NCI-H82 treated with DMSO at 0.1 percent for 48 hours (cell line): Measurements from ENCODE around the gene CTNNA1.
"Not testable (repeated sequence)": the region's sequence is repeated elsewhere in the genome, so short reads cannot be mapped to it uniquely, and the experiment has no call there.

ENCODE experiments used
- DNase-seq: peaks from one replicate; lab custom pipeline; 2025; ENCODE audit not compliant: unreplicated experiment; lab: John Stamatoyannopoulos, UW

The CTNNA1 gene, protein sequence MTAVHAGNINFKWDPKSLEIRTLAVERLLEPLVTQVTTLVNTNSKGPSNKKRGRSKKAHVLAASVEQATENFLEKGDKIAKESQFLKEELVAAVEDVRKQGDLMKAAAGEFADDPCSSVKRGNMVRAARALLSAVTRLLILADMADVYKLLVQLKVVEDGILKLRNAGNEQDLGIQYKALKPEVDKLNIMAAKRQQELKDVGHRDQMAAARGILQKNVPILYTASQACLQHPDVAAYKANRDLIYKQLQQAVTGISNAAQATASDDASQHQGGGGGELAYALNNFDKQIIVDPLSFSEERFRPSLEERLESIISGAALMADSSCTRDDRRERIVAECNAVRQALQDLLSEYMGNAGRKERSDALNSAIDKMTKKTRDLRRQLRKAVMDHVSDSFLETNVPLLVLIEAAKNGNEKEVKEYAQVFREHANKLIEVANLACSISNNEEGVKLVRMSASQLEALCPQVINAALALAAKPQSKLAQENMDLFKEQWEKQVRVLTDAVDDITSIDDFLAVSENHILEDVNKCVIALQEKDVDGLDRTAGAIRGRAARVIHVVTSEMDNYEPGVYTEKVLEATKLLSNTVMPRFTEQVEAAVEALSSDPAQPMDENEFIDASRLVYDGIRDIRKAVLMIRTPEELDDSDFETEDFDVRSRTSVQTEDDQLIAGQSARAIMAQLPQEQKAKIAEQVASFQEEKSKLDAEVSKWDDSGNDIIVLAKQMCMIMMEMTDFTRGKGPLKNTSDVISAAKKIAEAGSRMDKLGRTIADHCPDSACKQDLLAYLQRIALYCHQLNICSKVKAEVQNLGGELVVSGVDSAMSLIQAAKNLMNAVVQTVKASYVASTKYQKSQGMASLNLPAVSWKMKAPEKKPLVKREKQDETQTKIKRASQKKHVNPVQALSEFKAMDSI

DNA sequence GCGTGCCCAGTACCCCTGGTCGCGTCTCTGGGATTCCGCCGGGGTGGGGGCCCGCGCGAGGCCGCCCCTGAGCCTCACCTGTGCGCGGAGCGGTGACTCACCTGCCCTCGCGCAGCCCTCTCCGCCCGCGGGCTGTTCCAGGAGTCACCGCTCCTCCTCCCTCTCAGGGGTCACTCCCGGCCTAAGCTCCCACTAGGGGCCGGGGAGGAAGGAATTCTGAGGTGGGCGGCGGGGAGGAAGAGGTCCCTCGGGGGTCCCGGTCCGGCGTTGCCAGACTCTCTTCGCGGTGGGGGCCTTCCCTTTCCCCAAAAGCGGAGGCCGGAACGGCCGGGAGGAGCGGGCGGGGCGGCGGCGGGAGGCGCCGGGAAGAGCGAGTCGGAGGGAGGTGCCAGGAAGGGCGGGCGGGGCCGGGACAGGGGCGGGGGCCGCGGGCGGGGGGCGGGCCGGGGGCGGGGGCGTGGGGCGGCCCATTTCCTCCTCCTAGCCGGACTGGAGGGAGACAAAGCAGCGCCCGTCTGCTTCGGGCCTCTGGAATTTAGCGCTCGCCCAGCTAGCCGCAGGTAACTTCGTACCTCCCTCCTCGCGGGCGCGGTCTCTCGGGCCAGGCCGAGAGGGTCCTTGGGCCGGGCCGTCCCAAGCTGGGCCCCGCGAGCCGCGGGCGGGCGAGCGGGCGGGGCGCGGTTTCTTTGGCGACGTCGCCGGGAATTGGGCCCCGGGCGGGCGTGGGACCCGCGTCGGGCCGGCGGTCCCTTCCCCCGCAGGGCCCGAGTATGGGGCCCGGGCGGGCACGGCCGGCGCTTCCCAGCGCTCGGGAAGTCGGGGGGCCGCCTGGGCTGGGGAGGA, at the start of gene CTNNA1:
TSS of gene CTNNA1 (plus strand) at position 475 of the 843 bp plus-strand sequence. CDS start 28,500 bp downstream, outside the sequence.
- no peak for DNase-seq

DNA sequence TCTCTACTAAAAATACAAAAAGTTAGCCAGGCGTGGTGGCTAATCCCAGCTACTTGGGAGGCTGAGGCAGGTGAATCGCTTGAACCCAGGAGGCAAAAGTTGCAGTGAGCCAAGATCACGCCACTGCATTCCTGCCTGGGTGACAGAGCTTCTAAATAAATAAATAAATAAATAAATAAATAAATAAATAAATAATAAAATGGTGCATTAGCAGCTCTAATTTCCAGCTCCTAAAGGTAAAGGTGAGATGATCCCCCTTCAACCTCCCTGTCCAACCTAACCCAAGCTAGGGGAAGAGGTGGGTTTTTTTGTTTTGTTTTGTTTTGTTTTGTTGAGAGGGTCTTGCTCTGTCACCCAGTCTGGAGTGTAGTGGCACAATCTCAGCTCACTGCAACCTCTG, 49.4 kb upstream of the CTNNA1 start:
- DNase-seq: not testable (repeated sequence)

DNA sequence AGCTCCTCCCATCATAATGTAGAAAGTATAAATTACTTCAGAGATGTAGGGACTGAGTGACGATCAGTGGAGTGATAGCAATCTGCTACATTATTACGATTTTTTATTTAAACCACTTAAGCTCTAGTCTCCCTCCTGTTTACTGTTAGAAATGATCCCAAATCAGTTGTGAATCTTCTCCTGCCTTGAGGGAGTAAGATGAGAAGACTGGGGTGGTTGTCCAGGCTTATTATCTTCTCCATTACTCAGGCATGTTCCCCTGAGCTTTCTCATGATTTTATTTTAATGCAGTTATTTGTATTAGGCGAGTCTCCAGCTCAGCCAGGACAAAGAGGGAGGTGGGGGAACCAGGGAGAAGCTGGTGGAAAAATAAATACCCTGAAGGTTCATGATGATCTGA, 48.2 kb upstream of the CTNNA1 start:
- DNase-seq: no peak

DNA sequence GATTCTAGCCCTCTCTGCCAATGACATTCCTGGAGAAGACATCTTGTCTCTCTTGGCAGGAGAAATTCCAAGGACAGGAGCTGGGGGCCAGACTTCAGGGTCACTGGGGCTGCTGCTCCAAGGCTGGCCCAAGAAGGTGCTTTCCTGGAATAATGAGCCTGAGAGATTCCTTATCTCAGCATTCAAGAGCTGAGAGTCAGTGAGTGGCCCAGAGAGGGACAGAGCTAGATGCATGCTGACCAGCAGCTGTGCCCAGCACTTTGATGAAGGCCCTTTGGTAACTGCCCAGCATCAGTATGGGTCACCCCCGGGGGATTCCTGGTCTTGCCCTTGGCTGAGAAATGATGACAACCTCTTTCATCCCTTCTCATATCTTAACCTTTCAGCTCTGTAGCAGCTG, 47.7 kb upstream of the CTNNA1 start:
- DNase-seq: no peak

DNA sequence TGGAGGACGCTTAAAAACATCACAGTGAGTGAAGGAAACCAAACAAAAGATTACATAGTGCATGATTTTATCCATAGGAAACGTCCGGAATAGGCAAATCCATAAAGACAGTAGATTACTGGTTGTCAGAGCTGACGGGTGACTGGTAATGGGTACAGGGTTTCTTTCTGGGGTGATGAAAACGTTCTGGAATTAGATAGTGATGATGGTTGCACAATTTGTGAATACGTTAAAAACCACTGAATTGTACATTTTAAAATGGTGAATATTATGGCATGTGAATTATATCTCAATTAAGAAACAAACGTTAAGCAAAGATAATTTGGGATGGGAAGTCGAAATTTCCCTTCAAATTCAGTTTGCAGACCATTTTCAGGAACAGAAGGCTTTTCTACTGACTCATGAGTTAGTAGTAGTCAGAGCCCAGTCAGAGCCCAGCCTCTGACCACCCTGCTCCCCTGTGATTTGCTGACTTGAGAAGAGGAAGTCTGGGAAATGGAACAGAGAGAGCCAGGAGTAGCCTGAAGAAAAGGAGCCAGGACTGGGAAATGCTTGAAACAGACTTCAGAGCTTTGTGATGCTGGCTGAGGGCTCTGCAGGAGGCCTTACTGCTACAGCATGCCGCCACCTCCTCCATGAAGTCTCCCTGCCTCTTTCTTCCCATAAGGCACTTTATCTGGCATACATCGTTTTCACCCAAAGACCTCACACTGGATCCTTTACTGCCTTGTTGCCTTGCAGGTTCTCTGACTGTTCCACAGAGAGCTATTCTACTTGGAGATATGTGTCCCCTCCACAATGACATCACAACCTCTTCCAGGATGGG, 46.4 kb upstream of the CTNNA1 start:
- no peak for DNase-seq

DNA sequence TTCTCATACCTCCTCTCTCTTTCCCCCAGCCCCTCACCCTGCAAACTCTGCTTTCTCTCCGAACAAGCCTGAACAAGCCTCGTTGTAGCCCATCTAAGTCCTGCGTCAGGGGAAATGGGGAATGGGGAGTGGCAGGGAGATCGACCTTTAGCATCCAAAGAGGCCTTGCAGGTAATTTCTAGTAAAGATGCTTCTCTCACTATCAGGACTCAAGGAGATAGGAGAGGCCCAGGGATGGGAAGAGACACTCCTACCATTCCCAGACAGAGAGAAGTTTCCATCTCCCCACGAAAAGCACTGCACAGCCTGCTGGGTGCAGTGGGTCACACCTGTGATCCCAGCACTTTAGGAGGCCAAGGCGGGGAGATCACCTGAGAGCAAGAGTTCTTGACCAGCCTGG, 44.4 kb upstream of the CTNNA1 start:
- no peak for DNase-seq

DNA sequence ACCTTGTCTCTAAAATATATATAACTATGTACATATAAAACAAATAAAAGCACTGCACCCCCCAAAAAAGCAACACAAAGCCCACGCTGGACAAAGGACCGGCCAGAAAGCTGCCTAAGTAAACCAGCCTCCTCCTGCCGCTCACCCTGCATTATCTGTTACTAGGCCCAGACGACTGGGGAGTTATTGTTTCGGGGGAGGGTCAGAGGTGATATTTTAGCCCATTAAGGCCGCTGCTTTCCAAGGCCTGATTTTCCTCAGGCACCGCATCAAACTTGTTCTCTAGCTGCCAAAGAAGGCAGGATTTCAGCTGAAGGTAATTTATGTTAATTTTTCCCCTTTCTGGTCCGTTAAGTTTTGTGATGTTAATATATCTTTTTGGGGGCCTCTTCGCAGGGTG, 44.0 kb upstream of the CTNNA1 start:
- no peak for DNase-seq

DNA sequence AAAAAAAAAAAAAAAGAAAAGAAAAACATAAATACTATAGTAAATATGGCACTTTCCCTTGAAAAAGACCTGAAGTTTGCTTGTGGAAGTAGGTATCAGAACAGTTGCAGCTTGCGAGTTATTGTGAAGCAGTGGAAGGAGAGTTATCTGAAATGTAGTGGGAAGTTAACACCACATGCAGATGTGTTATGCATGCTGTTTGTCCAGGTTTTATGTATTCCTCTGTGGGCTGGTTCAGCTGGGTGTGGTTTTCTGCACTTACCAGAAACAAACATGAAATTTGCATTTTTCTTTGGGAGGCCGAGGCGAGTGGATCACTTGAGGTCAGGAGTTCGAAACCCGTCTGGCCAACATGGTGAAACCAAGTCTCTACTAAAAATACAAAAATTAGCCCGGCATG, 42.1 kb upstream of the CTNNA1 start:
- no peak for DNase-seq

DNA sequence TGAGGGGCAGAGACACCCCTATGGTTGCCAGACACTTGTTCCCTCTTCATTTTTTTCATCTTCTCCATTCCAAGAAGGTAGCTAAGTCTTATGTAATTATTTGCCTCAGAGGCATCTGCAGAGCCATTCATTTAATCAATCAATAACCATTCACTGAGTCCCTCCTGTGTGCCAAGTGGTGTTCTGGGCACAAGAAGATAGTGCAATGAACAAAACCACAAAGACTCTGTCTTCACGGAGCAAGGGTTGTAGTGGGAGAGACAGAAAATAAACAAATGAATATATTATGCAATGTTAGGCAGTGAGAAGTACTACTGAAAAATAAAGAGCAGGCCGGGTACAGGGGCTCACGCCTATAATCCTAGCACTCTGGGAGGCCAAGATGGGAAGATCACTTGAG, 41.4 kb upstream of the CTNNA1 start:
- no peak for DNase-seq

DNA sequence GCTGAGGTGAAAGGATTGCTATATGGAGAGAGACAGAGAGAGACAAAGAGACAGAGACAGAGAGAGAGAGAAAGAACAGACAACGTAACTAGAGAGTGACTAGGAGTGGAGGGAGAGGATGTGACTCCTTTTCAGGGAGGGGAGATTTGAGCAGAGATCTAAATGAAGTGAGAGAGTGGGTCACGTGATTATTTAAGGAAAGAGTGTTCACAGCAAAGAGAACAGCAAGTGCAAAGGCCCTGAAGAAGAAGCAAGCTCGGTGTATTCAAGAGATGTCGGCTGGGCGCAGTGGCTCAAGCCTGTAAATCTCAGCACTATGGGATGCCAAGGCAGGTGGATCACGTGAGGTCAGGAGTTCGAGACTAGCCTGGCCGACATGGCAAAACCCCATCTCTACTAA, 40.9 kb upstream of the CTNNA1 start:
- no peak for DNase-seq

DNA sequence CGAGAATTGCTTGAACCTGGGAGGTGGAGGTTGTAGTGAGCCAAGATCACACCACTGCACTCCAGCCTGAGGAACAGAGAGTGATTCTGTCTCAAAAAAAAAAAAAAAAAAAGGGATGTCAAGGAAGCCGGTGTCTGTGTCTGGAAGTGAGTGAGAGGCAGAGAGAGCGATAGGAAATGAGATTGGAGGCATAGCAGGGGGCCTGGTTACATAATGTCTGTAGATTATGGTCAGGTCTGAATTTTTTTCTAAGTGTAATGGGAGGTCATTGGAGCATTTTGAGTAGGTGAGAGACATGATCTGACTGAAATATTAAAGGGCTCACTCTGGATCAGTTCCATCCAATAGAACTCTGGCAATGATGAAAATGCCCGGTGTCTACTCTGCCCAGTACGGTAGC, 40.4 kb upstream of the CTNNA1 start:
- DNase-seq: no peak

DNA sequence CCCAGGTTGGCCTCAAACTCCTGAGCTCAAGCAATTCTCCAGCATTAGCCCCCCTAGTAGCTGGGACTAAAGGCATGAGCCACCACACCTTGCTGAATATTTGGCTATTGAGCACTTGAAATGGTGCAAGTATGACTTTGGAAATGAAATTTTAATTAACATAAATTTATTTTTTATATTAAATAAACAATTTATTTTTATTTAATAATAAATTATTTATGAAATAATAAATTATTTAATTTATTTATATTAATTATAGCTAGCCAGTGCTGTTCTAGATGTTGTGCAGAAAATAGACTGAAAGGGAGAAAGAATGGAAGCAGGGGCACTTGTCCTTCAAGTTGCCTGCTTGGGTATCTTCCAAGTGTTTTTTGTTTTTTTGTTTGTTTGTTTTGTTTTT, 40.0 kb upstream of the CTNNA1 start:
- no peak for DNase-seq

DNA sequence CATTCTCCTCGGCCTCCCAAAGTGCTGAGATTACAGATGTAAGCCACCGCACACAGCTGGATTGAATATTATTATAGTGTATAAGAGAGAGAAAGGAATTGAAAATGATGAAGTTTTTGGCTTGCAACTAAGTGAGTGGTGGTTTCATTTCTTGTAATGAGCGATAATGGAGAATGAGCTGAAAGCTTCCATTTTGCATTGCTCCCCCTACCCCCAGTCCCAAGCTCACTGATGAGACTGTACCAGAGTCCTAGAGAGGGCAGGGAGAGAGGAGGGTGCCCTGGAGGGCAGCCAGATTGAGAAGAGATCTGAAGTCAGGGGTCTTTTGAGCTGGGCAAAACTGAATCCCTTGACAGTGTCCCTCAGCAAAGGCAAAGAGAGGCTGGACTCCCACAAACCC, 38.5 kb upstream of the CTNNA1 start:
- no peak for DNase-seq

DNA sequence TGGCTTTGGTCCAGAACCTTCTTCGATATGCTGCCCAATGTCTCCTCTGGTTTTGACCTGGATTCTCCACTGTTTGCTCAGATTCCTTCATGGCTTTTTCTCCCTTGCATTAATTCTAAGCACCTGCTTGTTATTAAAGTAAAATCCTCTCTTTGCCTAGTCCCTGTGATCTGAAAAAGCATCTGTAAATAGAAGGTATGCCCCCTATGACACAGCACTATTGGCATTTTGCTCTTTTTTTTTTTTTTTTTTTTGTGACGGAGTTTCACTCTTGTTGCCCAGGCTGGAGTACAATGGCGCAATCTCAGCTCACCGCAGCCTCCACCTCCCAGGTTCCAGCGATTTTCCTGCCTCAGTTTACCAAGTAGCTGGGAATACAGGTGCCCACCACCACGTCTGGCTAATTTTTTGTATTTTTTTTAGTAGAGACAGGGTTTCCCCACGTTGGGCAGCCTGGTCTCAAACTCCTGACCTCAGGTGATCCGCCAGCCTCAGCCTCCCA, 37.2 kb upstream of the CTNNA1 start:
- DNase-seq: not testable (repeated sequence)

DNA sequence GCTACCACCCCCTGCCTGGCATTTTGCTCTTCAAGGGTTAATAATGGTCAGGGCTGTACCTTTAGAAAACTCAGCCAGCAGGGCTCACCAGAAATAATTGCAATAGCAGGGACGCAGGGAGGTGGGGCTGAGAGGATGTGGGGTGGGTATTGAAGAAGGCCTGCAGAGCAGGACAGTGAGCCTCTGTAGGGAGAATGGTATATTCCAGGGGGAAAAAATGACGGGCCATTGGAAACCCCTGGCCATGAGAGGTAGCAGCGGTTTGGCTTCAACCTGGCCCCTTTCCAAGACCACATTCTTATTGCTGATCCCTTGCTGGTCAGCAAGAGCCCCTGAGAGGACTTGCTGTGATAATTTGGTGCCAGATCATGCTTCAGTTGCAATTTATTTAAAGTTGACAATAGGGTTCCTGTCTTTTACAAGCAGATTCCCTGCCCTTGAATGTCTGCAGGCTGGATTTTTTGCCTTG, 36.7 kb upstream of the CTNNA1 start:
- DNase-seq: no peak

DNA sequence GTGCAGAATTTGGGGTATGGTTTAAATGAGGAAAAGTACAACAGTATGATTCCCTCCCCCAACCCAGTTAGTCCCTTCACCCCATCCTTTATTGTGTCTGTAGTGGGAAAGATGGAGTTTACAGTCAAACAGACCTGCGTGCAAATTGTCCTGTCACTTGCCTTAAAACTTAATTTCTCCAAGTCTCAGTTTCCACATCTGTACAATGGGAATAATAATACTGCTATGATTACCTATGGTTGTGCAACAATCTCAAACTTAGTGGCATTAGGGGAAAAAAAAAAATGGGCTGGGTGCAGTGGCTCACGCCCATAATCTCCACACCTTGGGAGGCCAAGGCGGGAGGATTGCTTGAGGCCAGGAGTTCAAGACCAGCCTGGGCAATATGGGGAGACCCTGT, 35.8 kb upstream of the CTNNA1 start:
- no peak for DNase-seq

DNA sequence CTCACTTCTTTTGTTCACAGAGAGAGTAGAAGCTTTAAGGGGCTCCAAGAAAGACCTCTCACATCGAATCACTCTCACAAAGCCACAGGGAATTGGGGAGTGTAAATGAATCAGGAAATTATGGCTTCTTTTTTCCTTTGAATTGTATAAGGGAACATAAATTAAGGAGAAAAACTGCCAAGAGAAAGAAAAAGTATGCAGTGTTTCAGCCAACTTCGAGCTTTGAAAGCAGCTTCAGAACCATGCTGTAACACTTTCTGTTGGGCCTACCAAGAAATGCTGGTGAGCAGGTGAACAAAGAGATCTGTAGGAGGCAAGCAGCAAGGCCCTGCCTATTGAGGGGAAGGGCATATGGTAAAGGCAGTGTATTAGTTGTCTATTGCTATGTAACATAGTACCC, 33.4 kb upstream of the CTNNA1 start:
- DNase-seq: no peak

DNA sequence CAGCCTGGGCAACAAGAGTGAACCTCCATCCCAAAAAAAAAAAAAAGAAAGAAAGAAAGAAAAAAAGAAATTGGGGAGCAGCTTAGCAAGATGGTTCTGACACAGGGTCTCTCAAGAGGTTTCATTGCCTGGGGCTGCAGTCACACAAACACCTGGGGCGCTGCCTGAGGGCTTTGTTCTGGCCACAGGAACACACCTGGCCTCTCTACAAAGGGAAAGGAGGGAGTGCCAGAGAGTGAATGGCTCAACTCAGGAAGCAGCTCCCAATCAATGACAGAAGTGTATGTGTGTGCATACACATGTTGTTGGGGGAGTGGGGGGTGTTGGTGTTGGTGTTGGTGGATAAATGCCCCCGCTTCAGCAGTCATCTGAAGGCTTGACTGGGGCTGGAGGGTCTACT, 32.4 kb upstream of the CTNNA1 start:
- DNase-seq: no peak

DNA sequence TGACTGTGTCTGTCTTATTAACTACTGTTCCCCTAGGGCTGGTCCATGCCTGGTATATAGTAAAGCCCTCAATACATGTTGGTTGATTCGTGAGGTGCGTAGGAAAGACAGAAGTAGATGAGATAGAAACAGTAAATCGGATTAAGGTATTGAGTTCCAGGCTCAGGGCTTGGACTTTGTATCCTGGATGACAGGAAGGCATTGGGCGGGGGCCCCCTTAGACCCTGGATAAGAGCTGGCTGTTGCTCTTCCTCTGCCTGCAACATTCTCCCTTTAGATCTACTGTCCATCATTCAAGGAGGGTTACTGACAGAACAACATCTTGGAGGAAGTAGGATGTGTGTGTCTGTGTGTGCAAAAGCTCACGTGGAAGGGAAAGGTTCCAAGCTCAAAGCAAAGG, 31.2 kb upstream of the CTNNA1 start:
- peak; percentile 77 for DNase-seq

DNA sequence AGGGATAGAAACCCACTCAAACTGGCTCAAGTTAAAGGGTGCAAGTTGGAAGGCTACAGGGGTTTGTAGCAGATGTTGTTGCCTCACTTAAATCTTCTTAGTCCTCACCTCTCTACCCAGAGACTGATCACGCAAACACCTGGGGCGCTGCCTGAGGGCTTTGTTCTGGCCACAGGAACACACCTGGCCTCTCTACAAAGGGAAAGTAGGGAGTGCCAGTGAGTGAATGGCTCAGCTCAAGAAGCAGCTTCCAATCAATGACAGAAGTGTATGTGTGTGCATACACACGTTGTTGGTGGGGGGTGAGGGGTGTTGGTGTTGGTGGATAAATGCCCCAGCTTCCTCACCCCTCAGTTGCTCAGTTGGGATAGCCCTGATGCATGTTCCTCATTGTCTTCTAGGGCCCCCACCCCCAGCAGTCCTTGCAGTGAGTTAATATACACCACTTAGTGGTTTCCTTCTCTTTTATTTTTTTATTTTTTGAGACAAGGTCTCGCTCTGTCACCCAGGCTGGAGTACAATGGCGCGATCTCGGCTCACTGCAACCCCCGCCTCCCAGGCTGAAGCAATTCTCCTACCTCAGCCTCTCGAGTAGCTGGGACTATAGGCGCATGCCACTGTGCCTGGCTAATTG, 30.6 kb upstream of the CTNNA1 start:
- no peak for DNase-seq
